Measurements from ENCODE around the gene TLE1. TPM values are rescaled to one million over a fixed set of nuclear protein-coding genes. Genes with fewer than 3 reads are reported as not detected.

TLE1 gene
- total RNA-seq, 1 experiment from 2014 or later, result 46.2 TPM

GRCh38 chr9:81683704-81684103 lies 5.6 kb downstream of the TLE1 start:
- no peaks in the 10 kb centered on the region for H3K27me3 Mint-ChIP-seq (ENCODE audit: unreplicated experiment)

GRCh38 chr9:81683238-81683637 lies 6.1 kb downstream of the TLE1 start:
- no peak for TF ChIP-seq CTCF (IDR thresholded peaks at IDR 0.05; ENCODE audit: unreplicated experiment)
- CTCF ChIA-PET, result interaction anchor here (0.6 to 1.3 kb wide), 4 partner anchors 160 to 1920 kb away, joined by 3 to 5 read pairs (median 4); no protein-coding TSS in a partner anchor
- no peaks in the 10 kb centered on the region for H3K9me3 Mint-ChIP-seq (ENCODE audit: low read depth, unreplicated experiment)
- DNase-seq, result no peak
- intact Hi-C loops (cut with micrococcal nuclease; ENCODE audit: unreplicated experiment), result loop anchor here (1.0 to 10.0 kb wide), 5 partner anchors 120 to 1076 kb away; no protein-coding TSS in a partner anchor
- H3K4me3 Mint-ChIP-seq (ENCODE audit: low read depth, unreplicated experiment), result no peak overlapping the region
- BruUV-seq (replicated peaks), result no TSS peak
- peaks cover 30% of the 10 kb centered on the region for H3K36me3 Mint-ChIP-seq (ENCODE audit: insufficient read depth, unreplicated experiment)
- peaks cover 8% of the 10 kb centered on the region for H3K4me1 Mint-ChIP-seq (ENCODE audit: low read depth, unreplicated experiment)
- H3K27ac Mint-ChIP-seq (ENCODE audit: unreplicated experiment), result no peak overlapping the region
- no peaks in the 10 kb centered on the region for H3K27me3 Mint-ChIP-seq (ENCODE audit: unreplicated experiment)

More at GRCh38 chr9:81683704-81684103, 5.6 kb downstream of the TLE1 start:
- H3K4me3 Mint-ChIP-seq (ENCODE audit: low read depth, unreplicated experiment), result no peak overlapping the region
- no peaks in the 10 kb centered on the region for H3K9me3 Mint-ChIP-seq (ENCODE audit: low read depth, unreplicated experiment)
- no peak overlapping the region for H3K27ac Mint-ChIP-seq (ENCODE audit: unreplicated experiment)
- BruUV-seq (replicated peaks), result no TSS peak
- no peak for TF ChIP-seq CTCF (IDR thresholded peaks at IDR 0.05; ENCODE audit: unreplicated experiment)
- peaks cover 8% of the 10 kb centered on the region for H3K4me1 Mint-ChIP-seq (ENCODE audit: low read depth, unreplicated experiment)
- peaks cover 34% of the 10 kb centered on the region for H3K36me3 Mint-ChIP-seq (ENCODE audit: insufficient read depth, unreplicated experiment)
- CTCF ChIA-PET, result interaction anchor here (0.7 to 1.3 kb wide), 3 partner anchors 159 to 1746 kb away, joined by 4 to 5 read pairs (median 5); no protein-coding TSS in a partner anchor
- no peak for DNase-seq
- intact Hi-C loops (cut with micrococcal nuclease; ENCODE audit: unreplicated experiment), result loop anchor here (1.0 to 10.0 kb wide), 5 partner anchors 120 to 1076 kb away; no protein-coding TSS in a partner anchor

GRCh38 chr9:81682797-81683196 lies 6.5 kb downstream of the TLE1 start:
- BruUV-seq (replicated peaks), result no TSS peak

GRCh38 chr9:81682177-81682576 lies 7.2 kb downstream of the TLE1 start:
- no TSS peak for BruUV-seq (replicated peaks)
- intact Hi-C loops (cut with micrococcal nuclease; ENCODE audit: unreplicated experiment), result loop anchor here (5.0 to 10.0 kb wide), 4 partner anchors 157 to 1075 kb away; no protein-coding TSS in a partner anchor

More at GRCh38 chr9:81682797-81683196, 6.5 kb downstream of the TLE1 start:
- H3K27me3 Mint-ChIP-seq (ENCODE audit: unreplicated experiment), result no peaks in the 10 kb centered on the region
- H3K27ac Mint-ChIP-seq (ENCODE audit: unreplicated experiment), result no peak overlapping the region
- TF ChIP-seq CTCF (IDR thresholded peaks at IDR 0.05; ENCODE audit: unreplicated experiment), result no peak
- no peak overlapping the region for H3K4me3 Mint-ChIP-seq (ENCODE audit: low read depth, unreplicated experiment)
- intact Hi-C loops (cut with micrococcal nuclease; ENCODE audit: unreplicated experiment), result loop anchor here (1.0 to 10.0 kb wide), 5 partner anchors 119 to 1075 kb away; no protein-coding TSS in a partner anchor
- peaks cover 30% of the 10 kb centered on the region for H3K36me3 Mint-ChIP-seq (ENCODE audit: insufficient read depth, unreplicated experiment)
- DNase-seq, result peak; percentile 13
- CTCF ChIA-PET, result interaction anchor here (0.6 to 1.3 kb wide), 3 partner anchors 160 to 1921 kb away, joined by 3 to 5 read pairs (median 5); no protein-coding TSS in a partner anchor
- H3K4me1 Mint-ChIP-seq (ENCODE audit: low read depth, unreplicated experiment), result peaks cover 8% of the 10 kb centered on the region
- no peaks in the 10 kb centered on the region for H3K9me3 Mint-ChIP-seq (ENCODE audit: low read depth, unreplicated experiment)

More at GRCh38 chr9:81682177-81682576, 7.2 kb downstream of the TLE1 start:
- Mint-ChIP-seq H3K27me3 (ENCODE audit: unreplicated experiment) (no peaks in the 10 kb centered on the region), H3K4me3 (ENCODE audit: low read depth, unreplicated experiment) (peak overlapping the region; percentile 32), H3K9me3 (ENCODE audit: low read depth, unreplicated experiment) (no peaks in the 10 kb centered on the region), H3K4me1 (ENCODE audit: low read depth, unreplicated experiment) (peaks cover 8% of the 10 kb centered on the region), H3K36me3 (ENCODE audit: insufficient read depth, unreplicated experiment) (peaks cover 30% of the 10 kb centered on the region), H3K27ac (ENCODE audit: unreplicated experiment) (no peak overlapping the region)
- no peak for DNase-seq
- no peak for TF ChIP-seq CTCF (IDR thresholded peaks at IDR 0.05; ENCODE audit: unreplicated experiment)
- CTCF ChIA-PET, result no interaction called here

Data from Calu3 (cell line).